BE2C (cell line): ENCODE results near the gene TTC28.

Source experiments
- DNase-seq: peaks from one replicate; pipeline ENCODE4 v3.0.0-alpha.2; 2020
- H3K27me3 ChIP-seq: fragments of 250-450 bp; sonication (Bioruptor Pico); 2 replicates; pipeline ENCODE4 v1.5.1; 2020; ENCODE audit warnings: mild to moderate bottlenecking
- H3K36me3 ChIP-seq: fragments of 250-450 bp; sonication (Bioruptor Pico); 2 replicates; pipeline ENCODE4 v1.5.1; 2020; ENCODE audit warnings: mild to moderate bottlenecking
- H3K4me1 ChIP-seq: fragments of 250-450 bp; sonication (Bioruptor Pico); 2 replicates; pipeline ENCODE4 v1.5.1; 2020
- H3K4me3 ChIP-seq: 2 replicates; pipeline ENCODE4 v1.5.1; 2011; ENCODE audit warnings: low read depth, low read length
- H3K9me3 ChIP-seq: fragments of 250-450 bp; sonication (Bioruptor Pico); 2 replicates; pipeline ENCODE4 v1.5.1; 2020
- TF ChIP-seq, protein P1 (sequence below): IDR thresholded peaks from 2 replicates; pipeline ENCODE4 v1.5.1; 2012; ENCODE audit warnings: mild to moderate bottlenecking, low read depth, low read length

The TTC28 gene

GRCh38 chr22:28714043-28714628, 34.5 kb upstream of the TTC28 start:
- DNase-seq, result no peak
- H3K27me3 ChIP-seq, result no peaks in the 10 kb centered on the region
- TF ChIP-seq, protein P1, sequence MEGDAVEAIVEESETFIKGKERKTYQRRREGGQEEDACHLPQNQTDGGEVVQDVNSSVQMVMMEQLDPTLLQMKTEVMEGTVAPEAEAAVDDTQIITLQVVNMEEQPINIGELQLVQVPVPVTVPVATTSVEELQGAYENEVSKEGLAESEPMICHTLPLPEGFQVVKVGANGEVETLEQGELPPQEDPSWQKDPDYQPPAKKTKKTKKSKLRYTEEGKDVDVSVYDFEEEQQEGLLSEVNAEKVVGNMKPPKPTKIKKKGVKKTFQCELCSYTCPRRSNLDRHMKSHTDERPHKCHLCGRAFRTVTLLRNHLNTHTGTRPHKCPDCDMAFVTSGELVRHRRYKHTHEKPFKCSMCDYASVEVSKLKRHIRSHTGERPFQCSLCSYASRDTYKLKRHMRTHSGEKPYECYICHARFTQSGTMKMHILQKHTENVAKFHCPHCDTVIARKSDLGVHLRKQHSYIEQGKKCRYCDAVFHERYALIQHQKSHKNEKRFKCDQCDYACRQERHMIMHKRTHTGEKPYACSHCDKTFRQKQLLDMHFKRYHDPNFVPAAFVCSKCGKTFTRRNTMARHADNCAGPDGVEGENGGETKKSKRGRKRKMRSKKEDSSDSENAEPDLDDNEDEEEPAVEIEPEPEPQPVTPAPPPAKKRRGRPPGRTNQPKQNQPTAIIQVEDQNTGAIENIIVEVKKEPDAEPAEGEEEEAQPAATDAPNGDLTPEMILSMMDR, result no peak
- H3K9me3 ChIP-seq, result no peaks in the 10 kb centered on the region
- H3K4me1 ChIP-seq, result peaks cover 10% of the 10 kb centered on the region
- H3K4me3 ChIP-seq, result no peak overlapping the region
- H3K36me3 ChIP-seq, result peaks cover 20% of the 10 kb centered on the region

GRCh38 chr22:28711820-28712777, 32.5 kb upstream of the TTC28 start:
- Histone ChIP-seq H3K27me3 (no peaks in the 10 kb centered on the region), H3K9me3 (no peaks in the 10 kb centered on the region), H3K4me1 (peaks cover 10% of the 10 kb centered on the region), H3K4me3 (no peak overlapping the region), H3K36me3 (peaks cover 10% of the 10 kb centered on the region)
- TF ChIP-seq, protein P1, result no peak; the same call in 1 of the 2 replicates
- DNase-seq, result no peak

DNA sequence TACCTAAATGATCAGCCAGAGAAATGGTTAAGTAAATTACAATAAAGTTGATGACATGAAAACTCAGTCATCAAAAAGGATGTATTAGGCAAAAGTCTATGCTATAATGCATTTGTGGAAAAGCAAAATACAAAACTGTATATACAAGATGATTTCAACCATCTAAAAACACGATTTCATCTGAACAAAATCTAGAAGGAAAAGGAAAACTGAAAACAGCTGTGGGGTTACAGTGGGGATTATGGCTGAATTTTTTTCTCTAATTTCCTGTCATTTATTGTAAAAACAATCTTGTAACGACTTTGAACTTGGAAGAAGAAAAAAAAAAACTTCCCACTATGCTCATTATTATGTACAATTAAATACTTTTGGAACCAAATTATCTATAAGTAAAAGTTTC, 31.7 kb upstream of the TTC28 start:
- TF ChIP-seq, protein P1, result no peak
- H3K27me3 ChIP-seq, result no peaks in the 10 kb centered on the region
- no peak for DNase-seq
- peaks cover 10% of the 10 kb centered on the region for H3K4me1 ChIP-seq
- peaks cover 14% of the 10 kb centered on the region for H3K36me3 ChIP-seq
- H3K4me3 ChIP-seq, result no peak overlapping the region
- no peaks in the 10 kb centered on the region for H3K9me3 ChIP-seq

DNA sequence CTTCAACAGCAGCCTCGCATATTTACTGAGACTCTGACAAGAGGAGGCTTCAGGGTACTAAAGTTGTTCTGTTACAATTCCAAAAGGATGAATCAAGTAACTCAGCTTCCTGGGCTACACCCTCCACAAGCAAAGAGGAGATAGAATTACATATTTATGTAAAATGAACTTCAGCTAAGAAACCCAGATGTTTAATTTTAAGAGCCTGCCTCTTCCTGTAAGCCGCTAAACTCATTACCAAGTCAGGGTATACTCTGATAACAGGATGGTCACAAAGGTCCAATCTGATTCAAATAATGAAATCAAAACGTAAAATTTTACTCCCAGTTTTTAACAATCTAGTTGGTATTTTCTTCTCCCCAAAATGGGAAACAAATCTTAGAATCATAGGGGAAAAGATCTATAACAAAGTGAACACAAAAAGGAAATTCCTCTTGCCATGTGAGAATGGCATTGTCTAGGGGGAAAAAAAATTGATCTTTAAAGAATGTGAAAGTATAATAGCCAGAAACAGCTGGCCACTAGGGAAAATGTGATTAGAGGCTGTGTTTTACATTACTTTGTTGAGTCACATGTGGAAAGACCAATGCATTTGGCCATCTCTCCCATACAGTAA, 31.0 kb upstream of the TTC28 start:
- TF ChIP-seq, protein P1, result no peak
- Histone ChIP-seq H3K4me3 (no peak overlapping the region), H3K36me3 (peaks cover 15% of the 10 kb centered on the region), H3K27me3 (no peaks in the 10 kb centered on the region), H3K9me3 (no peaks in the 10 kb centered on the region), H3K4me1 (peaks cover 10% of the 10 kb centered on the region)
- DNase-seq, result no peak

DNA sequence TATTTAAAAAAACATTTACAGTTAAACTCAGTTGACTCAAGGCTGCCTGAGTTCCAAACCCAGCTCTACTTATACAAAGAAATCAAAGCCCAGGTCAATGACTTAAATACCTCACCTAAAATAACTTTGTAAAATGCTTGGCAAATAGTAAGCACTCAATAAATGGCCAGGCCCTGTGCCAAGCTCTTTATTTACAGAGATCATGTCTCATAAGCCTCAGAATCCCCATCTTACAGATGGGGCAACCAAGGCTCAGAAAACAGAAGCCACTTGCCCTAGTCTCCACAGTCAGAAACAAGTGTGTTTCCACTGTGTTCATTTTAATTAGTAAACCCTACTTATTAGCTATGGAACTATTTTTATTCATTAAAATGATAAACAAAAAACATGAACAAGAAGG, 30.5 kb upstream of the TTC28 start:
- peaks cover 15% of the 10 kb centered on the region for H3K36me3 ChIP-seq
- H3K4me3 ChIP-seq, result no peak overlapping the region
- TF ChIP-seq, protein P1, result no peak
- H3K4me1 ChIP-seq, result peaks cover 10% of the 10 kb centered on the region
- H3K9me3 ChIP-seq, result no peaks in the 10 kb centered on the region
- DNase-seq, result no peak
- no peaks in the 10 kb centered on the region for H3K27me3 ChIP-seq
